ENCODE results near the gene NUDC.

DNA sequence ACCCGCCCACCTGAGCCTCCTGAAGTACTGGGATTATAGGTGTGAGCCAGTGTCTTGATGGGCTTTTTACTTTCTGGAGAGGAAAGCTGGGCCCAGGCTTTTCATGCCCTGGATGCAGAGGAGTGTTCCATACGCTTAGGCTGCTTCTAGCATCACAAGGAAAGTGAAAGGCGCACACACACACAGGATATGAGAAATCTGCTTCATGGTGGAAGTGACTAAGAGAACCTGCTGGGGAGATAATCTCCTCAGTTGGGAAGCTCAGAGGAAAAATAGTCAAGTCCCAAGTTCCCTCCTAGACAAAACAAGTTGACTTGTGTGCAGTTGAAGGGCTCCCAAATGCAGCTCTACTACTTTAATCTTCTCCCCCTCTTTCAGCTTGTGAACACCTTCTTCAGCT is 2.2 kb downstream of the NUDC start:
- TF ChIP-seq POLR2AphosphoS5 (IDR thresholded peaks at IDR 0.05), result no peak
- TF ChIP-seq POLR2A (IDR thresholded peaks at IDR 0.05), result no peak
